CD14-positive monocyte (primary cell): ENCODE data around the gene WHRN. TPM values are rescaled to one million over a fixed set of nuclear protein-coding genes. Genes with fewer than 3 reads are reported as not detected.

Experiments
- DNase-seq, 3 donors: peaks; one replicate each; pipeline ENCODE4 v3.0.0-alpha.2; 2011 to 2022
- H2AFZ ChIP-seq: 2 replicates; pipeline ENCODE4 v1.6.0; 2012; ENCODE audit warnings: mild to moderate bottlenecking, low read depth, low read length, inconsistent platforms; ENCODE audit not compliant: insufficient read depth, poor library complexity, severe bottlenecking
- H3K27ac ChIP-seq, 2 donors: 1 replicate in 1 of 2; 2 replicates in 1 of 2; pipeline ENCODE4 v1.5.1; 2012 to 2013; ENCODE audit warnings: low read length in 2 of 2, control low read depth in 1 of 2, inconsistent platforms in 1 of 2, low read depth in 1 of 2, mild to moderate bottlenecking in 1 of 2
- H3K27me3 ChIP-seq, 2 donors: one replicate each; pipeline versions ENCODE4 v1.6.0 to v1.6.1; 2011 to 2013; ENCODE audit warnings: low read length in 2 of 2; ENCODE audit not compliant: control insufficient read depth in 2 of 2, insufficient read depth in 2 of 2
- H3K36me3 ChIP-seq, 2 donors: replicated peaks in 1 of 2; 1 replicate in 1 of 2; 2 replicates in 1 of 2; pipeline versions ENCODE4 v1.5.1 to v1.6.1; 2012 to 2013; ENCODE audit warnings: low read length in 2 of 2, control low read depth in 1 of 2, inconsistent platforms in 1 of 2, mild to moderate bottlenecking in 1 of 2; ENCODE audit not compliant: insufficient read depth in 2 of 2, control insufficient read depth in 1 of 2
- H3K4me1 ChIP-seq, 2 donors: 1 replicate in 1 of 2; 2 replicates in 1 of 2; pipeline versions ENCODE4 v1.5.1 to v1.6.1; 2012 to 2013; ENCODE audit warnings: low read length in 2 of 2, control low read depth in 1 of 2, inconsistent platforms in 1 of 2, mild to moderate bottlenecking in 1 of 2, moderate library complexity in 1 of 2; ENCODE audit not compliant: insufficient read depth in 2 of 2, control insufficient read depth in 1 of 2
- H3K4me2 ChIP-seq: replicated peaks from 2 replicates; pipeline ENCODE3; 2012; ENCODE audit warnings: low read length, moderate library complexity, mild to moderate bottlenecking; ENCODE audit not compliant: poor library complexity, severe bottlenecking; ENCODE audit errors: extremely low read depth
- H3K4me3 ChIP-seq, 3 experiments: fragments of 200-600 bp in 1 of 3; sonication (generic) in 1 of 3; replicated peaks in 1 of 3; 1 replicate in 2 of 3; 2 replicates in 1 of 3; pipeline ENCODE4 v1.5.1; 2011 to 2013; ENCODE audit warnings: low read length in 3 of 3, mild to moderate bottlenecking in 3 of 3, control low read depth in 2 of 3, low read depth in 2 of 3, inconsistent platforms in 1 of 3, moderate library complexity in 1 of 3
- H3K79me2 ChIP-seq: 2 replicates; pipeline ENCODE4 v1.6.0; 2012; ENCODE audit warnings: mild to moderate bottlenecking, control low read depth, inconsistent platforms, low read length, moderate library complexity; ENCODE audit not compliant: insufficient read depth
- H3K9ac ChIP-seq: 2 replicates; pipeline ENCODE4 v1.6.0; 2017; ENCODE audit warnings: low read length, mild to moderate bottlenecking; ENCODE audit not compliant: insufficient read depth, poor library complexity, severe bottlenecking
- H3K9me3 ChIP-seq, 2 donors: replicated peaks in 1 of 2; 1 replicate in 1 of 2; 2 replicates in 1 of 2; pipeline versions ENCODE4 v1.5.1 to v1.6.1; 2012 to 2013; ENCODE audit warnings: low read length in 2 of 2, control low read depth in 1 of 2; ENCODE audit not compliant: control insufficient read depth in 1 of 2, insufficient read depth in 1 of 2
- H4K20me1 ChIP-seq: 2 replicates; pipeline ENCODE4 v1.6.0; 2012; ENCODE audit warnings: mild to moderate bottlenecking, low read length, control low read depth, moderate library complexity; ENCODE audit not compliant: insufficient read depth
- H3K27ac Mint-ChIP-seq, 7 donors: one replicate each; pipeline ENCODE4 v1.8.0; 2020; ENCODE audit warnings: mild to moderate bottlenecking in 7 of 7, mixed read lengths in 7 of 7, moderate library complexity in 6 of 7, inconsistent platforms in 2 of 7
- H3K27me3 Mint-ChIP-seq, 3 donors: one replicate each; pipeline ENCODE4 v1.8.0; 2021 to 2022; ENCODE audit warnings: low read depth in 3 of 3, mild to moderate bottlenecking in 3 of 3, mixed read lengths in 3 of 3, moderate library complexity in 3 of 3, inconsistent platforms in 1 of 3
- H3K36me3 Mint-ChIP-seq, 2 donors: one replicate each; pipeline ENCODE4 v1.8.0; 2020; ENCODE audit warnings: mixed read lengths in 2 of 2, inconsistent platforms in 1 of 2, mild to moderate bottlenecking in 1 of 2
- H3K4me1 Mint-ChIP-seq: one replicate; pipeline ENCODE4 v1.8.0; 2020; ENCODE audit warnings: mild to moderate bottlenecking, mixed read lengths
- H3K4me3 Mint-ChIP-seq, 2 donors: one replicate each; pipeline ENCODE4 v1.8.0; 2020; ENCODE audit warnings: mild to moderate bottlenecking in 2 of 2, mixed read lengths in 2 of 2, moderate library complexity in 1 of 2
- H3K9me3 Mint-ChIP-seq, 7 donors: one replicate each; pipeline ENCODE4 v1.8.0; 2020 to 2022; ENCODE audit warnings: mixed read lengths in 7 of 7, mild to moderate bottlenecking in 6 of 7, moderate library complexity in 6 of 7, inconsistent platforms in 2 of 7
- WGBS: methylation state at CpG from one replicate; pipeline ENCODE4 v1.1.5; 2013; ENCODE audit warnings: missing lambda C conversion rate; ENCODE audit not compliant: insufficient coverage; 5-methylcytosine and 5-hydroxymethylcytosine counted together
- intact Hi-C, 2 donors: fragments of 100-400 bp; cut with micrococcal nuclease; formaldehyde crosslinking; loops; one replicate each; pipeline versions ENCODE4 v1.15.0 to v1.15.1; 2023
- polyA plus RNA-seq, 3 donors: library from polyadenylated mRNA; depleted of rRNA in 1 of 3; unstranded in 2 of 3; stranded (reverse) in 1 of 3; fragments of 300-500 nt in 2 of 3; fragments of >200 nt in 1 of 3; fragmentation: Illumina TruSeq in 2 of 3; gene quantifications; 1 replicate in 2 of 3; 2 replicates in 1 of 3; pipeline ENCODE4 v1.2.3, GENCODE V29; 2012 to 2021
- TF ChIP-seq, protein P1 (sequence below): fragments of 200-600 bp; IDR thresholded peaks from one replicate; pipeline ENCODE4 v1.8.0; 2022; ENCODE audit warnings: antibody characterized with exemption, mild to moderate bottlenecking

WHRN gene
- polyA plus RNA-seq, 3 donors, result 0.13 to 0.59 (median 0.30) TPM

DNA sequence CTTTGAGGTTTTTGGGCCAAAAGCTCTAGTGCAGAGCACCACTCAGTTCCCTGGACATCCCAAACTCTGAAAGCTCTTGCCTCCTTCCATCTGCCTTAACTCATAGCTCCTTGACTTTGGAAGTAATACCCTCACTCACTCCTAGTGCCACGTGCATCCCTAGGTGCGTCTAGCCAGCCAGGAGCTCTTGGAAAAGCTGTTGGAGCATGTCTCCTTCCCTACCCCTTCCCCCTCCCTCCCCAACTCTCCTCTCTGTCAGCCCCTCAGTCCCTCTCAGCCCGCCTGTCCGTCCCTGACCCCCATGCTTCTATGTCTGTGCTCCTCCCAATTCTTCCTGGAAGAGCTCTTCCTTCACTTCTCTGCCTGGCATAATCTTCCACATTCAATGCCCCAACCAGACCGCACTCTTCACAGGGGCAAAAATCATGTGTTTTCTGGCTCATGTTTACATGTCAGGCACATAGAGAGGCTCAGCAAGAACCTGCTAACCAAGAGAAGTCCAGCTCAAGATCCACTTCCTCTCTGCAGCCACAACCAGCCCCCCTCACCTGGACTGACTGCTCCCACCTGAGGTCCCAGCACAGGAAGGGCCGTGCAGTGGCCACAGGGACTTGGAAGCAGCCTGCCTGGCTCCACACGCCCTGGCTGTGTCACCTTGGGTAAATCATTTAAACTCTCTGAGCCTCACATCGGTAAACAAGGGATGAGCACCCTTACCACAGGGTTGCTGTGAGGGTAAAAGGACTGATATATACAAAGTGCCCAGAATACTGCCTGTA is 58.4 kb downstream of the WHRN start:
- Histone ChIP-seq H3K79me2 (no peaks in the 10 kb centered on the region), H3K36me3 (no peaks in the 10 kb centered on the region), H3K9me3 (no peaks in the 10 kb centered on the region), H3K4me2 (no peak overlapping the region), H3K4me3 (no peak overlapping the region), H4K20me1 (no peaks in the 10 kb centered on the region), H3K4me1 (no peaks in the 10 kb centered on the region), H2AFZ (no peak overlapping the region), H3K27me3 (no peaks in the 10 kb centered on the region), H3K9ac (no peak overlapping the region), H3K27ac (no peak overlapping the region)
- peak overlapping the region in 1 of 7 donors; percentile 76 for H3K27ac Mint-ChIP-seq
- intact Hi-C loops, result no loop called here
- H3K4me3 Mint-ChIP-seq, result no peak overlapping the region
- WGBS, result 69% methylated on average over 5 of the region's 8 CpGs
- TF ChIP-seq, protein P1, sequence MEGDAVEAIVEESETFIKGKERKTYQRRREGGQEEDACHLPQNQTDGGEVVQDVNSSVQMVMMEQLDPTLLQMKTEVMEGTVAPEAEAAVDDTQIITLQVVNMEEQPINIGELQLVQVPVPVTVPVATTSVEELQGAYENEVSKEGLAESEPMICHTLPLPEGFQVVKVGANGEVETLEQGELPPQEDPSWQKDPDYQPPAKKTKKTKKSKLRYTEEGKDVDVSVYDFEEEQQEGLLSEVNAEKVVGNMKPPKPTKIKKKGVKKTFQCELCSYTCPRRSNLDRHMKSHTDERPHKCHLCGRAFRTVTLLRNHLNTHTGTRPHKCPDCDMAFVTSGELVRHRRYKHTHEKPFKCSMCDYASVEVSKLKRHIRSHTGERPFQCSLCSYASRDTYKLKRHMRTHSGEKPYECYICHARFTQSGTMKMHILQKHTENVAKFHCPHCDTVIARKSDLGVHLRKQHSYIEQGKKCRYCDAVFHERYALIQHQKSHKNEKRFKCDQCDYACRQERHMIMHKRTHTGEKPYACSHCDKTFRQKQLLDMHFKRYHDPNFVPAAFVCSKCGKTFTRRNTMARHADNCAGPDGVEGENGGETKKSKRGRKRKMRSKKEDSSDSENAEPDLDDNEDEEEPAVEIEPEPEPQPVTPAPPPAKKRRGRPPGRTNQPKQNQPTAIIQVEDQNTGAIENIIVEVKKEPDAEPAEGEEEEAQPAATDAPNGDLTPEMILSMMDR, result no peak
- no peaks in the 10 kb centered on the region for H3K9me3 Mint-ChIP-seq
- H3K27me3 Mint-ChIP-seq, result peaks cover 0 to 7% (median 0%) of the 10 kb centered on the region in 3 donors
- peaks cover 2% of the 10 kb centered on the region for H3K4me1 Mint-ChIP-seq
- DNase-seq, result no peak
- no peaks in the 10 kb centered on the region for H3K36me3 Mint-ChIP-seq

DNA sequence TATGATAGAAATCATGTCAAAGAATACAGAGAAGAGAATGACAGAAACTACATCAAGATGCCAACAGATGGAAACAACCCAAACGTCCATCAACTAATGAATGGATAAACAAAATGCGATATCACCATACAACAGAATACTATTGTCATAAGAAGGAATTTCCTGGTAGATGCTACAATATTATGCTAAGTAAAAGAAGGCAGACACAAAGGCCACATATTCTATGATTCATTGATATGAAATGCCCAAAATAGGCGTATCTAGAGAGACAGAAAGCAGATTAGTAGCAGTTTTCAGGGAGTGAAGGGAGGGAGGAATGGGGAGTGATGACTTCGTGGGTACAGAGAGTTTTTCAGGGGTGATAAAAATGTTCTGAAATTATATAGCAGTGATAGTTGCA is 59.2 kb downstream of the WHRN start:
- no peak overlapping the region for H3K9ac ChIP-seq
- H3K27ac ChIP-seq, result no peak overlapping the region
- Mint-ChIP-seq H3K36me3 (no peaks in the 10 kb centered on the region), H3K27me3 (peaks cover 0 to 4% (median 0%) of the 10 kb centered on the region in 3 donors), H3K4me3 (no peak overlapping the region), H3K4me1 (peaks cover 2% of the 10 kb centered on the region), H3K27ac (no peak overlapping the region), H3K9me3 (no peaks in the 10 kb centered on the region)
- intact Hi-C loops, result no loop called here
- 60% methylated on average over 2 of the region's 4 CpGs for WGBS
- H3K4me1 ChIP-seq, result no peaks in the 10 kb centered on the region
- no peak for DNase-seq
- TF ChIP-seq, protein P1, result no peak
- no peak overlapping the region for H3K4me2 ChIP-seq
- H2AFZ ChIP-seq, result no peak overlapping the region
- H3K4me3 ChIP-seq, result no peak overlapping the region
- no peaks in the 10 kb centered on the region for H3K79me2 ChIP-seq
- no peaks in the 10 kb centered on the region for H3K36me3 ChIP-seq
- no peaks in the 10 kb centered on the region for H3K27me3 ChIP-seq
- H4K20me1 ChIP-seq, result no peaks in the 10 kb centered on the region
- H3K9me3 ChIP-seq, result no peaks in the 10 kb centered on the region
